GM12878 (cell line): ENCODE data around the gene PPP1R26.

Source experiments
- EZH2 ChIP-seq: IDR thresholded peaks from 2 replicates; pipeline ENCODE4 v1.6.1; 2012; ENCODE audit warnings: low read depth, mild to moderate bottlenecking, control low read depth, inconsistent platforms, low read length, borderline replicate concordance; ENCODE audit not compliant: control insufficient read depth
- NFYA ChIP-seq: IDR thresholded peaks from 2 replicates; pipeline ENCODE4 v1.6.1; 2011; ENCODE audit warnings: low read depth, mild to moderate bottlenecking, low read length, improper control_type of control experiment, borderline replicate concordance

DNA sequence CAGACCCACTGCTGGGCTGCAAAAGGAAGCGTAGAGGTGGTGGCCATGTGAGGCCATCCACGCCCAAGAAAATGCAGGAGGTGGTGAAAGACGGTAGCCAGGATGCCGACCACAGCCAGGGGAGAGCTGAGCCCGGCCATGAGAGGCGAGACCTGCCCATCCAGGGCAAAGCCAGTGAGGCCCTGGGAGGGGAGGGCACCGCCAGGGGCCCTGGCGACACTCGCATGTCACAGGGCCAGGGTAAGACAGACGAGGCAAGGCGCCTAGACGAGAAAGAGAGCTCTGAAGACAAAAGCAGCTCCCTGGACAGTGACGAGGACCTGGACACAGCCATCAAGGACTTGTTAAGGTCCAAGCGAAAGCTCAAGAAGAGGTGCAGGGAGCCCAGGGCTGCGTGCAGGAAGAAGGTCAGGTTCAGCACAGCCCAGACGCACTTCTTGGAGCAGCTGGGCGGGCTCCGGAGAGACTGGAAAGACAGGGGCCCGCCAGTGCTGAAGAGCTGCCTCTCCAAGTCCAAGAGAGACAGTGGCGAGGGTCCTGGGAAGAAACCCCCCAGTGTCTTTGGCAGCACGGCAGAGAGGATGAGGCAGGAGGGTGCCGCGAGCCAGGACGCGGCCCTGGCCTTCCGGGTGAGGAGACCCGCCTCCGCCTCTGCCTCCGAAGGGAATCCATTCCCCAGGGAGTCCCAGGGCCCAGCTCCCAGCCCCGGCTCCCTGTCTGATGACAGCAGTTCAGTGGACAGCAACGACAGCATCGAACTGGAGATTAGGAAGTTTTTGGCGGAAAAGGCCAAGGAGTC is 6.9 kb downstream of the PPP1R26 start:
- TF ChIP-seq NFYA (no peak), EZH2 (no peak)
